ENCODE data around the gene GABRB1. TPM values are rescaled to one million over a fixed set of nuclear protein-coding genes. Genes with fewer than 3 reads are reported as not detected.
A peak's percentile ranks its signal among the peaks of the same experiment; 100 is the strongest.

Gene GABRB1
- total RNA-seq, 1 donor from 2014 or later, result not detected

GRCh38 chr4:47434931-47435330 lies 403.6 kb downstream of the GABRB1 start:
- H3K36me3 Mint-ChIP-seq (ENCODE audit: low read depth), result no peaks in the 10 kb centered on the region
- POLR2A ChIA-PET, result no interaction called here
- CTCF ChIA-PET, result no interaction called here
- TF ChIP-seq CTCF (IDR thresholded peaks at IDR 0.05), result no peak
- DNase-seq, result no peak
- no peak overlapping the region for H3K27ac Mint-ChIP-seq
- intact Hi-C loops (cut with micrococcal nuclease), result no loop called here
- H3K4me3 Mint-ChIP-seq, result no peak overlapping the region
- no peak for ATAC-seq (ENCODE audit: low read depth)
- no peaks in the 10 kb centered on the region for H3K27me3 Mint-ChIP-seq
- H3K9me3 Mint-ChIP-seq, result no peaks in the 10 kb centered on the region
- no peaks in the 10 kb centered on the region for H3K4me1 Mint-ChIP-seq

GRCh38 chr4:47442980-47443379 lies 411.6 kb downstream of the GABRB1 start:
- Mint-ChIP-seq H3K9me3 (no peaks in the 10 kb centered on the region), H3K27me3 (no peaks in the 10 kb centered on the region), H3K27ac (peak overlapping the region; percentile 47), H3K4me1 (peaks cover 14% of the 10 kb centered on the region), H3K36me3 (ENCODE audit: low read depth) (no peaks in the 10 kb centered on the region), H3K4me3 (peak overlapping the region; percentile 29)
- DNase-seq (no peak), ATAC-seq (ENCODE audit: low read depth) (peak; percentile 7)
- ChIA-PET CTCF (no interaction called here), POLR2A (no interaction called here)
- intact Hi-C loops (cut with micrococcal nuclease), result no loop called here
- TF ChIP-seq CTCF (IDR thresholded peaks at IDR 0.05), result no peak

GRCh38 chr4:47444031-47444430 lies 412.7 kb downstream of the GABRB1 start:
- Mint-ChIP-seq H3K27me3 (no peaks in the 10 kb centered on the region), H3K27ac (no peak overlapping the region), H3K4me3 (no peak overlapping the region), H3K4me1 (peaks cover 14% of the 10 kb centered on the region), H3K36me3 (ENCODE audit: low read depth) (peaks cover 2% of the 10 kb centered on the region), H3K9me3 (no peaks in the 10 kb centered on the region)
- intact Hi-C loops (cut with micrococcal nuclease), result no loop called here
- DNase-seq (no peak), ATAC-seq (ENCODE audit: low read depth) (no peak)
- POLR2A ChIA-PET, result no interaction called here
- TF ChIP-seq CTCF (IDR thresholded peaks at IDR 0.05), result no peak
- CTCF ChIA-PET, result no interaction called here

- intact Hi-C loops (cut with micrococcal nuclease), result no loop called here
- H3K4me1 Mint-ChIP-seq, result no peaks in the 10 kb centered on the region
- H3K4me3 Mint-ChIP-seq, result no peak overlapping the region
- no peak overlapping the region for H3K27ac Mint-ChIP-seq
- ATAC-seq (ENCODE audit: low read depth), result no peak
- POLR2A ChIA-PET, result no interaction called here
- no peak for DNase-seq
- no peaks in the 10 kb centered on the region for H3K27me3 Mint-ChIP-seq
- TF ChIP-seq CTCF (IDR thresholded peaks at IDR 0.05), result no peak
- CTCF ChIA-PET, result no interaction called here
- H3K9me3 Mint-ChIP-seq, result no peaks in the 10 kb centered on the region
- peaks cover 62% of the 10 kb centered on the region for H3K36me3 Mint-ChIP-seq (ENCODE audit: low read depth)
Measured at GRCh38 chr4:47451657-47452056, 420.3 kb downstream of the GABRB1 start.

GRCh38 chr4:47462799-47463234 lies 431.4 kb downstream of the GABRB1 start:
- peaks cover 57% of the 10 kb centered on the region for H3K4me1 Mint-ChIP-seq
- ChIA-PET CTCF (interaction anchor here (0.8 to 2.2 kb wide), 12 partner anchors 18 to 110 kb away, joined by 3 to 32 read pairs (median 4); partner anchors contain the start of gene ATP10D), POLR2A (interaction anchor here (0.6 to 4.7 kb wide), 16 partner anchors 22 to 1444 kb away, joined by 3 to 71 read pairs (median 4); partner anchors contain the start of genes ATP10D, OCIAD2 and SLAIN2)
- H3K27me3 Mint-ChIP-seq, result no peaks in the 10 kb centered on the region
- peak overlapping the region; percentile 92 for H3K27ac Mint-ChIP-seq
- TF ChIP-seq CTCF (IDR thresholded peaks at IDR 0.05), result no peak
- DNase-seq (no peak), ATAC-seq (ENCODE audit: low read depth) (peak; percentile 2)
- H3K36me3 Mint-ChIP-seq (ENCODE audit: low read depth), result peaks cover 17% of the 10 kb centered on the region
- peaks cover 4% of the 10 kb centered on the region for H3K9me3 Mint-ChIP-seq
- intact Hi-C loops (cut with micrococcal nuclease), result loop anchor here (1.0 to 5.0 kb wide), 10 partner anchors 22 to 1368 kb away; partner anchors contain the start of genes ATP10D, CNGA1, CORIN and FRYL
- H3K4me3 Mint-ChIP-seq, result peak overlapping the region; percentile 90

Data from activated B cell treated with CpG ODN at 0.5 μM for 24 hours (primary cell).